Calu3 (cell line): ENCODE measurements around the gene PPP1R13L. TPM values are rescaled to one million over a fixed set of nuclear protein-coding genes. Genes with fewer than 3 reads are reported as not detected.

Source experiments
- BruUV-seq: library from RNA; stranded (reverse); fragments of 400-500 nt; replicated peaks from 2 replicates; lab custom pipeline; 2021; lab: Mats Ljungman, UMichigan
- CTCF ChIA-PET: fragments of 300-600 bp; sonication (Branson Sonifier 250); formaldehyde crosslinking; loops from one replicate; lab custom pipeline; 2022; ENCODE audit warnings: antibody characterized with exemption; lab: Charles Lee
- DNase-seq: peaks from one replicate; pipeline ENCODE4 v3.0.0; 2022
- H3K27ac Mint-ChIP-seq: one replicate; pipeline ENCODE4 v1.8.0; 2022; ENCODE audit warnings: mixed read lengths; ENCODE audit not compliant: unreplicated experiment
- H3K27me3 Mint-ChIP-seq: one replicate; pipeline ENCODE4 v1.8.0; 2022; ENCODE audit warnings: mixed read lengths; ENCODE audit not compliant: unreplicated experiment
- H3K36me3 Mint-ChIP-seq: one replicate; pipeline ENCODE4 v1.8.0; 2022; ENCODE audit warnings: mild to moderate bottlenecking, moderate library complexity, mixed read lengths; ENCODE audit not compliant: insufficient read depth, unreplicated experiment
- H3K4me1 Mint-ChIP-seq: one replicate; pipeline ENCODE4 v1.8.0; 2022; ENCODE audit warnings: mild to moderate bottlenecking, low read depth, mixed read lengths; ENCODE audit not compliant: unreplicated experiment
- H3K4me3 Mint-ChIP-seq: one replicate; pipeline ENCODE4 v1.8.0; 2022; ENCODE audit warnings: mild to moderate bottlenecking, low read depth, moderate library complexity, mixed read lengths; ENCODE audit not compliant: unreplicated experiment
- H3K9me3 Mint-ChIP-seq: one replicate; pipeline ENCODE4 v1.8.0; 2022; ENCODE audit warnings: low read depth, mixed read lengths; ENCODE audit not compliant: unreplicated experiment
- intact Hi-C: fragments of 100-400 bp; cut with micrococcal nuclease; formaldehyde crosslinking; loops from one replicate; pipeline ENCODE4 v1.10.0; 2022; ENCODE audit not compliant: unreplicated experiment
- total RNA-seq: library from RNA; stranded (reverse); gene quantifications from 2 replicates; pipeline ENCODE4 v1.2.3, GENCODE V29; 2022
- TF ChIP-seq, protein P1 (sequence below): fragments of 200-600 bp; IDR thresholded peaks from one replicate; pipeline ENCODE4 v1.8.0; 2022; ENCODE audit warnings: antibody characterized with exemption; ENCODE audit not compliant: unreplicated experiment

PPP1R13L gene
- total RNA-seq, 1 experiment from 2014 or later = 135 TPM

GRCh38 chr19:45380107-45380506, 24.8 kb downstream of the PPP1R13L start:
- BruUV-seq = no TSS peak
- Mint-ChIP-seq H3K4me1 (peaks cover 12% of the 10 kb centered on the region), H3K9me3 (no peaks in the 10 kb centered on the region), H3K27me3 (no peaks in the 10 kb centered on the region), H3K27ac (peak overlapping the region; percentile 9), H3K36me3 (peaks cover 68% of the 10 kb centered on the region), H3K4me3 (no peak overlapping the region)
- TF ChIP-seq, protein P1, sequence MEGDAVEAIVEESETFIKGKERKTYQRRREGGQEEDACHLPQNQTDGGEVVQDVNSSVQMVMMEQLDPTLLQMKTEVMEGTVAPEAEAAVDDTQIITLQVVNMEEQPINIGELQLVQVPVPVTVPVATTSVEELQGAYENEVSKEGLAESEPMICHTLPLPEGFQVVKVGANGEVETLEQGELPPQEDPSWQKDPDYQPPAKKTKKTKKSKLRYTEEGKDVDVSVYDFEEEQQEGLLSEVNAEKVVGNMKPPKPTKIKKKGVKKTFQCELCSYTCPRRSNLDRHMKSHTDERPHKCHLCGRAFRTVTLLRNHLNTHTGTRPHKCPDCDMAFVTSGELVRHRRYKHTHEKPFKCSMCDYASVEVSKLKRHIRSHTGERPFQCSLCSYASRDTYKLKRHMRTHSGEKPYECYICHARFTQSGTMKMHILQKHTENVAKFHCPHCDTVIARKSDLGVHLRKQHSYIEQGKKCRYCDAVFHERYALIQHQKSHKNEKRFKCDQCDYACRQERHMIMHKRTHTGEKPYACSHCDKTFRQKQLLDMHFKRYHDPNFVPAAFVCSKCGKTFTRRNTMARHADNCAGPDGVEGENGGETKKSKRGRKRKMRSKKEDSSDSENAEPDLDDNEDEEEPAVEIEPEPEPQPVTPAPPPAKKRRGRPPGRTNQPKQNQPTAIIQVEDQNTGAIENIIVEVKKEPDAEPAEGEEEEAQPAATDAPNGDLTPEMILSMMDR = no peak
- DNase-seq = no peak
- CTCF ChIA-PET = no interaction called here
- intact Hi-C loops = no loop called here

GRCh38 chr19:45376045-45376724, 28.7 kb downstream of the PPP1R13L start:
- Mint-ChIP-seq H3K4me1 (peaks cover 12% of the 10 kb centered on the region), H3K9me3 (no peaks in the 10 kb centered on the region), H3K4me3 (no peak overlapping the region), H3K36me3 (peaks cover 41% of the 10 kb centered on the region), H3K27ac (peak overlapping the region; percentile 78), H3K27me3 (no peaks in the 10 kb centered on the region)
- CTCF ChIA-PET = interaction anchor here (0.7 to 1.5 kb wide), 4 partner anchors 26 to 292 kb away, joined by 3 to 5 read pairs (median 4); no protein-coding TSS in a partner anchor
- no TSS peak for BruUV-seq
- DNase-seq = peak; percentile 69
- TF ChIP-seq, protein P1 = no peak
- intact Hi-C loops = no loop called here

- CTCF ChIA-PET = interaction anchor here (0.5 to 1.8 kb wide), 4 partner anchors 13 to 192 kb away, joined by 3 to 6 read pairs (median 4); partner anchors contain the start of genes BLOC1S3 and TRAPPC6A
- no peaks in the 10 kb centered on the region for H3K9me3 Mint-ChIP-seq
- BruUV-seq = no TSS peak
- intact Hi-C loops = no loop called here
- peaks cover 27% of the 10 kb centered on the region for H3K36me3 Mint-ChIP-seq
- no peaks in the 10 kb centered on the region for H3K27me3 Mint-ChIP-seq
- peaks cover 8% of the 10 kb centered on the region for H3K4me1 Mint-ChIP-seq
- peak within 1 kb of the TSS; percentile 98 for H3K27ac Mint-ChIP-seq
- peak within 1 kb of the TSS; percentile 96 for H3K4me3 Mint-ChIP-seq
- DNase-seq = peak; percentile 100
- TF ChIP-seq, protein P1 = no peak
Observed at GRCh38 chr19:45370410-45371204, 34.3 kb downstream of the PPP1R13L start, which contains the start of gene ERCC2. Gene ERCC2 (minus strand): TSS chr19:45370573. CDS start chr19:45370540, 33 bp downstream.

DNA sequence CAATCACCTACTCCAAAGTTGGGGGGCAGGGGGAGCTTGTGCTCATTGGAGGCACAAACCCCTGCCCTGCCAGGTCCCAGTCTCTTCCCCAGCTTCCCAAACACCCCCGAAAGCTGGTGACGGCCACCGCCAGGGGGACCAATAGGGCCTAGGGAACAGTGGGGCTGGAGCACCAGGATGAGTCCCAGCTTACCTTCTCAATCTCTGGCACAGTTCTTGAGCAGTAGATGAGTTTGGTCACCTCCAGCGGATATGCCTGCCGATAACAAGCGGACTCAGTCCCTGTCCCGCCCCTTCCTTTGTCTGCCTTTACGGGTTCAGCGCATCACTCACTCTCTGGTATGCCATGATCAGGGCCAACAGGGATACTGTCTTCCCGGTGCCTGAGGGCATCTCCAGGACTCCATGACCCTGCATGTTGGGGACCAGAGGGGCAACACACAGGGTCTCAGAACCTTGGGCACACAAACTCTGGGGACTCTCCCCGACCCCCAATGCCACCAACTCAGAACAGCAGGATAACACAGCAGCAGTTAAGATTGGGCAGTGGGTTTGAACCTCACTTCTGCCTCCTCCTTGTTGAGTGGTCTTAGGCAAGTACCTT, 36.0 kb downstream of the PPP1R13L start:
- CTCF ChIA-PET = interaction anchor here (1.1 kb wide), 1 partner anchor 15 kb away, joined by 5 read pairs; no protein-coding TSS in a partner anchor
- TF ChIP-seq, protein P1 = no peak
- Mint-ChIP-seq H3K36me3 (peaks cover 32% of the 10 kb centered on the region), H3K9me3 (no peaks in the 10 kb centered on the region), H3K27me3 (no peaks in the 10 kb centered on the region), H3K27ac (no peak overlapping the region), H3K4me3 (peak overlapping the region; percentile 20), H3K4me1 (peaks cover 8% of the 10 kb centered on the region)
- no TSS peak for BruUV-seq
- intact Hi-C loops = no loop called here
- no peak for DNase-seq
